Hematopoietic multipotent progenitor cell treated with erythropoietin and hydrocortisone succinate and interleukin-3 and kit ligand, for 17 days (in vitro differentiated cells): ENCODE data around the gene SPATA32.
"Not testable (repeated sequence)": the region's sequence is repeated elsewhere in the genome, so short reads cannot be mapped to it uniquely, and the experiment has no call there.

ENCODE experiments used
- DNase-seq: peaks from one replicate; pipeline ENCODE4 v3.0.0-alpha.2; 2015; ENCODE audit warnings: low spot score

Gene SPATA32

DNA sequence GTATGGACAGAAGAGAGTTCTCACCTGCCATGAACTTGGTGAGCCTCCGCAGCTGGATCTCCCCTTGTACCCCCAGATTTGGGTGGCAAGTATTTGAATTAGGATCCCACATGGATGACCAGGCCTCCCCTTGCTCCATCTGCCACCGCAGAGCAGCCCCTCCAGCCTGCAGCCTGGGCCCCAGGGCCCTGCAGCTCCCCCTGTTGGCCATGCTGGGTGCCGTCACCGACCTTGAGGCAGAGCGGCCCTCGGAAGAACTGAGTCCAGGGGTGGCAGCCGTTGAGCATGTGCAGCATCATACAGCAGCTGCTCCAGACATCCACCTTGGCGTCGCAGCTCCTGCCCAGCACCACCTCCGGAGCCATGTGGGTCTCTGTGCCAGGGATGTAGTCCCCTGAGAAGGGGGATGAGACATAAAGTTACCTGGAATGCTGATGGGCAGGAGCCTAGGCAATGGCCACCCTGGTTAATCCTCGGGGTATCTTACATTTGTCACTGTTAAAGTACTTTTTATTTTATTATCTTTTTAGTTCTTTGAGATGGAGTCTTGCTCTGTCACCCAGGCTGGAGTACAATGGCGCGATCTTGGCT lies 9.0 kb upstream of the SPATA32 start:
- DNase-seq: no peak

- DNase-seq: no peak
Measured at GRCh38 chr17:45269912-45270311, 8.0 kb upstream of the SPATA32 start.

GRCh38 chr17:45267436-45268055 lies 5.7 kb upstream of the SPATA32 start:
- DNase-seq: no peak

DNA sequence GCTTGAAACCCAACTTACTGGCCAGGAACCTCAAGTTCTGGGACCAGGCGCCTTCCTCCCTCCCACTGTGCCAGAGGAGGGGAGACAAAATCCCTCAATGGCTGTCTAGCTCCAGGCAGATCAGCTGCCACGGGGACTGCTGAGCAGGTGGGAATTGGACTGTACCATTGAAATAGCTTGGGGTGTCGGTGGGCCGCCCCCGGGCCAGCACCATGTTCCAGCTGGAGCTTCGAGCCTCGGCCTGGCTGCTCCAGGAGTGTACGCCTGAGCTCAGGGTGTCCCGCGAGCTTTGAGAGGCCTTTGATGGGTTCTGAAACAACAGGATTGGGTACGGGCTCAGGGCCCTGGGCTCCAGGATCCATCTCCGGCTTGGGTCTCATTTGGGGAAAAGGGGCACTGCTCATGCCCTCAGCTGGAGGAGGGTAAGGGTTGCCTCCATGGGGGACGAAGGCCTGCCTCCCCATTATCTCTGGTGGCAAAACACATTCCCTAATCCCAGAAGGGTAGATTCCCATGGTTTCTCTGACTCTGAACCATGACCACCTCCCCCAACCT lies 4.6 kb upstream of the SPATA32 start:
- DNase-seq: no peak

DNA sequence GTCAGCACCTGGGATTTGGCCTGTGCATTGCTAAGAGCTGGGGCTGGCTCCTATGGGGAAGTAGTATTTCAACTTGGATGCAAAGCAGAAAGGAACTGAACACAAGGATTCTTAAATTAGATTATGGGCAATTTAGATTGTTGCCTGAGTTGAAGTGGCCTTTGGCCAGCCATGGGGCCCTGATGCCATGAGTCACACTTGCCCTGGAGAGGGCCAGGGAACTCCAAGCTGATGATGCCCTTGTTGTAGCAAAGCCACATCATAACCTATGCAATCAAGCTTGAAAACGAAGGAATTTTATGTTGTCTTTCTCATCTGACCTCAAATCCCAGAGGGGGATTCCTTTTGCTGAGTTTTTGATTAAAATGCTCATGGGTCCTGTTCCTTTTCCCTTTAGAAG lies 3.9 kb upstream of the SPATA32 start:
- DNase-seq: no peak

- DNase-seq: no peak
Measured at GRCh38 chr17:45264988-45265387, 3.1 kb upstream of the SPATA32 start.

DNA sequence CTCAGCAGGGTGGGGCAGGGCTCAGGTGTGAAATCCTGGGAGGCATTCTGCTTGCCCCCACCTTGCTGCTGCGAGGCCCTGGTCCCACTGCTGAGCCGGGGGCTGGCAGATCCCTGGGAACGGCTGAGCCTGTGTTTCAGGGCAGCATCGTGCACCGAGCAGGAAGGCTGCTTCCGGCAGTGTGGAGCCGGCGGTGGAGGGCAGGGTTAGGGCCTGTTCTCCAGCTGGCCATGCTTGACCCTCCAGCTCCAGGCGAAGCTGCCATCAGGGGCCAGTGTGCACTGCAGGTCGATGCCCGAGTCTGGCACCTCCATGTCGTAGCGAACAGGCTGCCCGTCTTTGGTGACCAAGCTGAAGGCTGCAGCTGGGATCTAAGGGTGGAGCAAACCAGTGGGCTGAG lies 2.5 kb upstream of the SPATA32 start:
- DNase-seq: no peak

DNA sequence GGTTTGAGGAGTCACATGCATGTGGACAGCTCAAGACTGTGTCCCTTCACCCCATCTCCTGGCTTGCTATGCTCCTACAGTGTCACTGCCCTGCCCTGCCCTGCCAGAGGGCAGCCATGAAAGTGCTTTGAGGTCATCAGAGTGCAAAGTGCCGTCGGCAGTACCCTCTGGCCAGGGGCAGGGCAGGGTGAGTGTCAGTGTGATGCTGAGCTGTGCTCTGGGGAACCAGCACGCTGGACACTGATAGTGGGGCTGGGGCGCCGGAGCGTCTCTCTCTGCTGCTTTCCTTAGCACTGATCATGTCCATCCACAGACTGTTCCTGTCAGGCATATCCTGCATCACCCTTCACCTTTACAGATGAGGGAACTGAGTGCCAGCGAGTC lies 1.6 kb upstream of the SPATA32 start:
- DNase-seq: no peak

- DNase-seq: no peak
Measured at GRCh38 chr17:45262516-45263476, 902 bp upstream of the SPATA32 start.

GRCh38 chr17:45260204-45260783 lies 1.6 kb downstream of the SPATA32 start:
- no peak for DNase-seq

DNA sequence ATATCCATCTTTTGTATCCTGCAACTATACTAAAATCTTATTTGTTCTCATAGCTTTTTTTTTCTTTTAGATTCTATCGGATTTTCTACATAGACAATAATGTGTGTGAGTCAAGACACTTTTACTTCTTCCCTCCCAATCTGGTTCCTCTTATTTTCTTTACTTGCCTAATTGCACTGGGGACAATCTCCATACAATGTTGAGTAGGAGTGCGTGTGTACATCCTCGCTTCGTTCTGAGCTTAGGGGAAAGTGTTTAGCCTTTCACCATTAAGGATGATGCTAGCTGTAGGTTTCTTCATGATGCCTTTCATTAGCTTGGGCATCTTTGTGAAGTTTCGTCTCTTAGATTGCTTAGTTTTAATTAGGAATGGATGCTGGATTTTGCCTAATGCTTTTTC lies 2.9 kb downstream of the SPATA32 start:
- DNase-seq: no peak

DNA sequence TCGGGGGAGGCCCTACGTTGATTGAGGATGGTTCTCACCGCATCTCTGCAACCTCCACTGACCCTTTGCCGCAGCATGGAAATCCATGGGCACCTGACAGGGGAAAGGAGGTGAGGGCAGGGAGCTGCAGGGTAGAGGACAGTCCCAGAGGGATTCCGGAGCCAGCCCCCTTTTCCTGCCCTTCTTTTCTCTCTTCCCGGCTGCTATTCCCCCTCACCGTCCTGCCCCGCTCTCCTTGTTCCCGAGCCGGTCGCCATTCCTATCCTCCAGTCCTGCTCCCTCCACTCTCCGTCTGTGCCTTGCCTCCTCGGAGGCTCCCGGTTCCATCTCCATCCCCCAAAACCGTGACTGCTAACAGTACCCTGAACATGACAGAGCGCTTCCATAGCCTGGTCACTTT lies 4.8 kb downstream of the SPATA32 start:
- no peak for DNase-seq

GRCh38 chr17:45256114-45256966 lies 5.6 kb downstream of the SPATA32 start:
- no peak for DNase-seq

- DNase-seq: no peak
Measured at GRCh38 chr17:45255358-45255757, 6.5 kb downstream of the SPATA32 start.

GRCh38 chr17:45253879-45254278 lies 8.0 kb downstream of the SPATA32 start:
- no peak for DNase-seq

DNA sequence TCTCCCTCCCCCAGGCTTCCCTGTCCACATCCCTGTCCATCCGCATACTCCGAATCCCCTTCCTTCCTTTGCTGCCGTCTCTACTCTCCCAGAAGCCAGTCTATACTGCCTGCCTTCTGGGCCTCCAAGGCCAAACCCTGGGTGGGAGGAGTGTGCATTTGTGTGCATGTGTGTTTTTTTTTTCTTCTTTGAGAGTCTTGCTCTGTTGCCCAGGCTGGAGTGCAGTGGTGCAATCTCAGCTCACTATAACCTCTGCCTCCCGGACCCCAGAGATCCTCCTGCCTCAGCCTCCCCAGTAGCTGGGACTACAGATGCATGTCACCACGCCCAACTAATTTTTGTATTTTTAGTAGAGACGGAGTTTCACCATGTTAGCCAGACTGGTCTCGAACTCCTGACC lies 8.7 kb downstream of the SPATA32 start:
- DNase-seq: not testable (repeated sequence)

DNA sequence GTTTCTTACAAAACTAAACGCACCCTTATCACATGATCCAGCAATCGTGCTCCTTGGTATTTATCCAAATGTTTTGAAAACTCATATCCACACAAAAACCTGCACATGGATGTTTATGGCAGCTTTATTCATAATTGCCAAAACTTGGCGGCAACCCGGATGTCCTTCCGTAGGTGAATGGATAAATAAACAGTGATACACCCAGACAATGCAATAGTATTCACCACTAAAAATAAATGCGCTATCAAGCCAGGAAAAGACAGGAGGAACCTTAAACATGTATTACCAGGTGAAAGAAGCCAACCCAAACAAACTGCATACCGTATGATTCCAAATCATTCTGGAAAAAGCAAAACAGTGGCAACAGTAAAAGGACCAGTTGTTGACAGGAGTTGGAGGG lies 10.0 kb downstream of the SPATA32 start:
- no peak for DNase-seq

DNA sequence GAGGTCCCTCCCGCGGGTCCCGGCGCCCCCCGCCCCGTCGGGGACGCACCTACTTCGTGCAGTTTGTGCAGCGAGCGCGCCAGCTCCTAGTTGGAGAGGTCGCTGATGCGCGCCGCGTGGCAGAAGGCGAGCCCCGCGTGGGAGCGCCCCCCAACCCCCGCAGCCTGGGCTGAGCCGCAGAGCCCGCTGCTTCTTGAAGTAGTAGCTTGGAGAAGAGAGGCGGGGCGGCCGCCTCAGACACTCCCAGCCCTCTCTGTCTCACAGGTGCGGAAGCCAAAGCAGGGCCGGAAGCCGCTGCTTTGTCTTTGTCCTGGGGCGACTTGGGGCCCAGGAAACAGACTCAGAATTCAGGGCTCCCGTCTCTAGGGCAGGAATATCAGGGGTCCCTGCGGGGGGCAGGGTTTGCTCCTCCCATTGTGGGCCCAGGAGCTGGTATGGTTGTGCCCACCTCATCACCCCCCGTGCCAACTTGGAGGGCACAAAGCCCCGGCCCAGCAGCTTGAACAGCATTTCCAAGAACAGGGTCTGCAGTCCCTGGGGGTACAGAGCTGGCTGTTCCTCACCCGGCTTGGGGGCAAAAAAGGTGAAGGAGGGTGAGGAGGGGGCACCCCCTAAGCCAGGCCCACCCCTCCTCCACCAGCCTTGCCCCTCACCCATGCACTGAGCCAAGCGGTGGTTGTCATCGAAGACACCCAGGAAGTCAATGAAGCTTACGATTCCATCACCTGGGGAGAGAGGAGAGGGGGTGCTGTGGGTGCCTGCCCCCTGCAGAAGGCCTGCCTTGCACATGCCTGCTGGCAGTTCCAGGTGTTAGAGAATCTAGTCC lies 13.5 kb downstream of the SPATA32 start:
- DNase-seq: no peak

DNA sequence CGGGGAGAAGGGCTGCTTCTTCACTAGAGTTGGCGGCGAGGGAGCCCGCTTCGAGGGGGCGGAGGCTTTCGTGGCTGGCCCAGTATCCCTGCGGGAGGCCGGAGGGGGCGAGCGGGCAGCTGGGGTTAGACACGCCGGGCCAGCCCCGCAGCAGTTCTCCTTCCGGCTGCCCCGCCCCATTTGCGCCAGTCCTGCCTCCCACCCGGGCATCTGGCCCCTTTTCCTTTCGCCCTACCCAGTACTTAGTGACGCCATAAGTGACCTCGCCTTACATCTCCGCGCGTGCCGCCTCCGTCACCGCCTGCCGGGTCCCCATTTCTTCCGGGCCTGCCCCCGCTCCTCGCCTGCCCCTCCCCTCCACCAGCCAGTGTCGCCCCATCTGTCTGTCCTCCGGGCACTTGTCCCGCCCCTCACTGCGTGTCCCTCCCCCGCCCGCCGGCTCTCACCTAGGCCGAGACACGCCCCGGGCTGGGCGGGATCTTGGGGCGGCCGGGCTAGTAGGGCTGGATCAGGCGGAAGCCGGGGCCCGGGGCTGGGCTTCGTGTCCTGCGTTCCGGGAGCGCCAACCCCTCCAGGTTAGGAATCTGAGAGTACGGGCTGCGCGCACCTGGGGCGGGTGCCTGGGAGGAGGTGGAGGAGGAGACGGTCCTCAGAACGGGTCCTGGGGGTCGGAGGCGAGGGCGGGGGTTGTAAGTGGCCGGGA lies 14.3 kb downstream of the SPATA32 start:
- peak; percentile 60 for DNase-seq

- DNase-seq: no peak
Measured at GRCh38 chr17:45246861-45247428, 14.9 kb downstream of the SPATA32 start.
